Activated CD8-positive, alpha-beta memory T cell treated with anti-CD3 and anti-CD28 coated beads for 36 hours (primary cell): Measurements from ENCODE around the gene RNF151. TPM values are rescaled to one million over a fixed set of nuclear protein-coding genes. Genes with fewer than 3 reads are reported as not detected.

Source experiments
- CTCF ChIA-PET: fragments of 350-600 bp; sonication (Branson Sonifier 250); formaldehyde crosslinking; loops from one replicate; lab custom pipeline; 2021; ENCODE audit warnings: antibody characterized with exemption; lab: Charles Lee
- POLR2A ChIA-PET: fragments of 350-600 bp; sonication (Branson Sonifier 250); formaldehyde crosslinking; loops from one replicate; lab custom pipeline; 2021; ENCODE audit warnings: antibody characterized with exemption; lab: Charles Lee
- total RNA-seq, 2 experiments: library from RNA; stranded (reverse); gene quantifications; one replicate each; pipeline ENCODE4 v1.2.3, GENCODE V29; 2021

Gene RNF151
- total RNA-seq, 2 experiments from 2014 or later: not detected

DNA sequence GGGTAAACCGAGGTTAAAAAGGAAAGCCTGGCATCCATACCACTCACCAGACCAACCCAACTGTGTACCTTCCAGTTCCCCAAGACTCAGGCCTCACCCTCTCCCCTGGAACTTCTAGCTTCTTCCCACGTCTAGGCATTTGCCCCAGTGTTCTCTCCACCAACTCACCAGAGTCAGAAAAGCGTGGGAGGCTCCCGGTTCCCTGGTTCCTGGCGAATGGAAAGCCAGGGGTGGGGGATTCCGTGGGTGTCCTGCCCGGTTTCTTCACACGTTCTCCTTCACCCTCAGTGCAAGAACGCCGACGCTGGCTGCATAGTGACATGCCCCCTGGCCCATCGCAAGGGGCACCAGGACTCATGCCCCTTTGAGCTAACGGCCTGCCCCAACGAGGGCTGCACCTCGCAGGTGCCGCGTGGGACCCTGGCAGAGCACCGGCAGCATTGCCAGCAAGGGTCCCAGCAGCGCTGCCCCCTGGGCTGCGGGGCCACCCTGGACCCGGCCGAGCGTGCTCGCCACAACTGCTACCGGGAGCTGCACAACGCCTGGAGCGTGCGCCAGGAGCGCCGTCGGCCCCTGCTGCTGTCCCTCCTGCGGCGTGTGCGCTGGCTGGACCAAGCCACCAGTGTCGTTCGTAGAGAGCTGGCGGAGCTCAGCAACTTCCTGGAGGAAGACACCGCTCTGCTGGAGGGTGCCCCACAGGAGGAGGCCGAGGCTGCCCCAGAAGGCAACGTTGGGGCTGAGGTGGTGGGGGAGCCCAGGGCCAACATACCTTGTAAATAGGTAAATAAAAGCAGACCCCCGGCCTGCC lies 1.7 kb downstream of the RNF151 start:
- ChIA-PET CTCF (no interaction called here), POLR2A (no interaction called here)

DNA sequence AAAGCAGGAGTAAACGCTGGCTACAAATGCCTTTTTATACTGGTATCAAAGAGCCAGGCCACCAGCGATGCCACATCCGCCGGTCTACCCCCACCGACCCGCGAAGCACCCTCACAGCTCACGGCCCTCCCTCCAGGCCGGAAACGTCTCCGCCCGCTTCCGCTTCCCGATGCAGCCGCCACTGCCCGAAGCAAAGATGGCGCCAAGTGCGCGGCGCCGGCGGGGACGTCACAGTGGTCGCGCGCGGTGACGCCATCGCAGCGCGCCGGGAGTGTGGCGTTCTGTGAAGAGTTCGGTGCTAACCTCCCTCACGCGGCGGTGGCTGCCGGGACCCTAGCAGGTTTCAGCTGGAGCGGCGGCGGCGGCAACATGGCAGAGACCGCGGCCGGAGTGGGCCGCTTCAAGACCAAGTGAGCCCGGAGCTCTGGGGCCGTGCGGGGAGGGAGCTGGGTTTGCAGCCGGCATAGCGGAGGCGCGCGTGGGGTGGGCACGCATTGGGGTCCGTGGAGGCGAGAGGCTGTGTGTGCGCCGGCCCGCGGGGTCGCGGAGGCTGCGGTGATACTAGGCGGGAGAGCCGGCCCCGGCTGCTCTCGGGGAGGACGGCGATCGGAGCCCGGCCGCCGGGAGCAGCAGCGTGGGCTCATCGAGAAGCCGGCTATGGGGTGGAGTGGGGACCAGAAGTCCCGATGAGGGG lies 5.3 kb downstream of the RNF151 start, which contains the start of gene TBL3:
Gene TBL3 (plus strand): TSS at position 258 of the 694 bp plus-strand sequence. CDS start 112 bp downstream, at position 370.
- ChIA-PET POLR2A (interaction anchor here (0.6 to 2.5 kb wide), 13 partner anchors 8 to 507 kb away, joined by 3 to 20 read pairs (median 4); partner anchors contain the start of genes GFER, MAPK8IP3, MSRB1 and NUBP2), CTCF (interaction anchor here (1.0 to 2.1 kb wide), 6 partner anchors 8 to 31 kb away, joined by 3 to 8 read pairs (median 4); partner anchors contain the start of gene GFER)

DNA sequence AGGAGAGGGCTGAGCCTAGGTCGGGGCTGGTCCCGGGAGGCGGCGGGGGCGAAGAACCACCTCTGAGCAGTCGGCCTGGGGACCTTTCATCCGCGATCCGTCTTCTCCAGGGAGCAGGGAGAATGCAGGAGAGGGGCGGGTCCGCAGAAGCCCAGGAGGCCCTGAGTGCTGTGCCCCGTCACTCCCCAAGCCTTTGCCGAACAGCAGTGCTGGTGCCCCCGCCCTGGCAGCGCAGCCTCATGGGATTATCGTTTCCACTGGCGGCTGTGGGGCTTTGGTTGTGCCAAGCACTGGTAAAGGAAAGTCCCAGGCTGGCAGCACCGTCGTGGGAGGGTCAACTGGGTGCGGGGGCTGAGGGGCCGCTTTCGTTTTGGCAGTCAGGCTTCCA lies 5.8 kb downstream of the RNF151 start:
- ChIA-PET CTCF (interaction anchor here (1.0 to 2.1 kb wide), 4 partner anchors 9 to 31 kb away, joined by 4 to 8 read pairs (median 4); partner anchors contain the start of gene GFER), POLR2A (interaction anchor here (0.6 to 2.5 kb wide), 6 partner anchors 8 to 267 kb away, joined by 3 to 20 read pairs (median 8); partner anchors contain the start of genes GFER, MAPK8IP3 and MSRB1)

- ChIA-PET CTCF (interaction anchor here (1.2 kb wide), 1 partner anchor 30 kb away, joined by 5 read pairs; no protein-coding TSS in a partner anchor), POLR2A (interaction anchor here (0.8 to 1.5 kb wide), 2 partner anchors 9 to 13 kb away, joined by 3 to 5 read pairs; partner anchors contain the start of gene RPS2)
These were observed 7.0 kb downstream of the RNF151 start for GRCh38 chr16:1973461-1974156.

DNA sequence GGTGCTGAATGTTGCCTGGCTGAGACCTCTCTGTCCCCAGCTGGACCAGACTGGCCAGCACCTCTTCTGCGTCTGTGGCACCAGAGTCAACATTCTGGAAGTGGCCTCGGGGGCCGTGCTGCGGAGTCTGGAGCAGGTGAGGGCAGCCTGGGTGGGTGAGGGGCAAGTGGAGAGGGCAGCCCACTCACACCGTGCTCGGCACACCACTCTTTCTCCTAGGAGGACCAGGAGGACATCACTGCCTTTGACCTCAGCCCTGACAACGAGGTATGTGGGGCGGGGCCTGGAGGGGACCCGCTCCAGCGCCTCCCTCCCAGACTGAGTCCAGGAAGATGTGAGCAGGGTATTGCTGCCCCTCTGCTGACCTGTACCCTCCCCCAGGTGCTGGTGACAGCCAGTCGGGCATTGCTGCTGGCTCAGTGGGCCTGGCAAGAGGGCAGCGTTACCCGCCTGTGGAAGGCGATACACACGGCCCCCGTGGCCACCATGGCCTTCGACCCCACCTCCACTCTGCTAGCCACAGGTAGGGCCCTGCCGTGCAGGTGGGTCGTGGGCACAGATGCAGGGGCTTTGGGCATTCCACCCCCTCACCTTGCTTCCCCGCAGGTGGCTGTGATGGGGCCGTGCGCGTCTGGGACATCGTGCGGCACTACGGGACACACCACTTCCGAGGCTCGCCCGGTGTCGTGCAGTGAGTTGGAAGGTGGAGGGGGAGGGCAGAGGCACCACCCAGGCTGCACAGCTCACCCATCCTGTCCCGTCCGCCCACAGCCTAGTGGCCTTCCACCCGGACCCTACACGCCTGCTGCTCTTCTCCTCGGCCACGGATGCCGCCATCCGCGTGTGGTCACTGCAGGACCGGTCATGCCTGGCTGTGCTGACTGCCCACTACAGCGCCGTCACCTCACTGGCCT lies 7.8 kb downstream of the RNF151 start:
- CTCF ChIA-PET: interaction anchor here (1.2 kb wide), 1 partner anchor 29 kb away, joined by 5 read pairs; no protein-coding TSS in a partner anchor

DNA sequence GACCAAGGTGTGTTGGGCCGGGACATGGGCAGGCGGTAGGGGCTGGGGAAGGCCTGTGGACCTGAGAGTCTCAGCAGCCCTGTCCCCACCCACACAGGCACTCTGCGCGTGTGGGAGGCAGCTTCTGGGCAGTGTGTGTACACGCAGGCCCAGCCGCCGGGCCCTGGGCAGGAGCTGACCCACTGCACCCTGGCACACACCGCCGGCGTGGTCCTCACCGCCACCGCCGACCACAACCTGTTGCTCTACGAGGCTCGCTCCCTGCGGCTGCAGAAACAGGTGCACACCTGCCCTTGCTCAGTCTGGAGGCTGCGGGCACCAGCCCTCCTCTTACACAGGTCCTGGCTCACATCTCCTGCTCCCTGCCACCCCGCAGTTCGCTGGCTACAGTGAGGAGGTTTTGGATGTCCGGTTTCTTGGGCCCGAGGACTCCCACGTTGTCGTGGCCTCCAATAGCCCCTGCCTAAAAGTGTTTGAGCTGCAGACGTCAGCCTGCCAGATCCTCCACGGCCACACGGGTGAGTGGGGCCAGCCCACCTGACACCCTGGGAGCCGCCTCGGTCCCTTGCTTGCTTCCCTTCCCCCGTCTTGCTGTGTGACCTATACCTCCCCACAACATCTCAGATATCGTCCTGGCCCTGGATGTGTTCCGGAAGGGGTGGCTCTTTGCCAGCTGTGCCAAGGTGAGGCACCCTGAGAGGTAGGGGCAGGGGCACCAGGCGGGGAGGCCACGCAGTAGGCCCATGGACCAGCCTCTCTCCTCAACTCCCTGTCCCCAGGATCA lies 9.0 kb downstream of the RNF151 start:
- ChIA-PET POLR2A (interaction anchor here (1.1 kb wide), 1 partner anchor 11 kb away, joined by 3 read pairs; the partner anchor contains the start of gene RPS2), CTCF (no interaction called here)

More for the DNA sequence above, 7.8 kb downstream of the RNF151 start:
- POLR2A ChIA-PET: interaction anchor here (1.1 to 1.5 kb wide), 1 partner anchor 10 kb away, joined by 3 to 5 read pairs; the partner anchor contains the start of gene RPS2

- ChIA-PET POLR2A (no interaction called here), CTCF (no interaction called here)
These were observed 9.5 kb downstream of the RNF151 start for GRCh38 chr16:1976216-1976520.

DNA sequence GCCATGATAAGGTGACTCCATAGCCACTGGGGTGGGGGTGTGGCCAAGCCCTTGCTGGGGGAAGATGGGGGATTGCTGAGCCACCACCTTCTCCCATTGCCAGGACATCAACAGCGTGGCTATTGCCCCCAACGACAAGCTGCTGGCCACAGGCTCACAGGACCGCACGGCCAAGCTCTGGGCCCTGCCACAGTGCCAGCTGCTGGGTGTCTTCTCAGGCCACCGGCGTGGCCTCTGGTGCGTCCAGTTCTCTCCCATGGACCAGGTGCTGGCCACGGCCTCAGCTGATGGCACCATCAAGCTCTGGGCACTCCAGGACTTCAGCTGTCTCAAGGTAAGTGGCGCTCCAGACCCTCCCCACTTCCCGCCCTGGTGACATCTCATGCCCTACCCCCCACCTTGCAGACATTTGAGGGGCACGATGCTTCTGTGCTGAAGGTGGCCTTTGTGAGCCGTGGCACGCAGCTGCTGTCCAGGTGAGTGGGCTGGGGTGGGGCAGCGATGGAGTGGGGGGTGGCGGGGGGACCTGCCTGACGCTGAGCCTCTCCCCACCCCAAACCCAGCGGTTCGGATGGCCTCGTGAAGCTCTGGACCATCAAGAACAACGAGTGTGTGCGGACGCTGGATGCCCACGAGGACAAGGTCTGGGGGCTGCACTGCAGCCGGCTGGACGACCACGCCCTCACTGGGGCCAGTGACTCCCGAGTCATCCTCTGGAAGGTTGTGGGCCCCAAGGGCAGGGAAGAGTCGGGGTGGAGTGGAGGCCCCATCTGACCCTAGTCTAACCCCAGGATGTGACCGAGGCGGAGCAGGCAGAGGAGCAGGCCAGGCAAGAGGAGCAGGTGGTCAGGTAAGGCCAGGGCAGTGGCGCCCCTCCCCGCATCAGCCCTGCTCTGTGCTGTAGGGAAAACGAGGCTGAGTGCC lies 10.6 kb downstream of the RNF151 start:
- POLR2A ChIA-PET: no interaction called here
- CTCF ChIA-PET: no interaction called here

GRCh38 chr16:1977875-1978268 lies 11.2 kb downstream of the RNF151 start:
- ChIA-PET POLR2A (no interaction called here), CTCF (no interaction called here)

DNA sequence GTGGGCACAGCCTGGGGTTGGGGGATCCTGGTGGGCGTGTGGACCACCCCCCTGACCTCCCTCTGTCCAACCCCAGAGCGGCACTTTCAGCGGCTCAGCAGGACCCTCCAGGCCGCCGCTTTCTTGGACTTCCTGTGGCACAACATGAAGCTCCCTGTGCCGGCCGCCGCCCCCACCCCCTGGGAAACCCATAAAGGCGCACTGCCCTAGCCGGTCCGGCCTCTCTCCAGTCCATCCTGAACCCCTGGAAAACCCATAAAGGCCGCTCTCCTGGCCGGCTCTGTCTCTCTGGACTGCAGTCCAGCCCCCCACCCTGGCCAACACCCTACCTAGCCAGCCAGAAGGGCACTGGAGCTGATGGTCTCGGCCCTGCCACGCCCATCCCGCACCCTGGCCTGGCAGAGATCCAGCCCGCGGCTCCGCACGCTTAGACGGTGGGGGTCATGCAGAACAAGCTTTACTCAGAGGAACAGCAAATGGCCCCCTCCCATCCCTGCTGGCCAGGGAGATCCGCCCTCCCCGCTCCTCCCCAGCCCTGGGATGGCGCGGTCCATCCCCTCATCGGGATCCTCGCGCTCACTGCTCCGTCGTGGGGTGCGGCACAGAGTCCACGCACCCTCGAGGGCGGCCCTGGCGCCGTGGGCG lies 11.9 kb downstream of the RNF151 start:
- ChIA-PET POLR2A (no interaction called here), CTCF (no interaction called here)

- POLR2A ChIA-PET: interaction anchor here (0.6 kb wide), 1 partner anchor 15 kb away, joined by 4 read pairs; the partner anchor contains the start of gene RPS2
- CTCF ChIA-PET: no interaction called here
These were observed 12.8 kb downstream of the RNF151 start for GRCh38 chr16:1979271-1980029.

DNA sequence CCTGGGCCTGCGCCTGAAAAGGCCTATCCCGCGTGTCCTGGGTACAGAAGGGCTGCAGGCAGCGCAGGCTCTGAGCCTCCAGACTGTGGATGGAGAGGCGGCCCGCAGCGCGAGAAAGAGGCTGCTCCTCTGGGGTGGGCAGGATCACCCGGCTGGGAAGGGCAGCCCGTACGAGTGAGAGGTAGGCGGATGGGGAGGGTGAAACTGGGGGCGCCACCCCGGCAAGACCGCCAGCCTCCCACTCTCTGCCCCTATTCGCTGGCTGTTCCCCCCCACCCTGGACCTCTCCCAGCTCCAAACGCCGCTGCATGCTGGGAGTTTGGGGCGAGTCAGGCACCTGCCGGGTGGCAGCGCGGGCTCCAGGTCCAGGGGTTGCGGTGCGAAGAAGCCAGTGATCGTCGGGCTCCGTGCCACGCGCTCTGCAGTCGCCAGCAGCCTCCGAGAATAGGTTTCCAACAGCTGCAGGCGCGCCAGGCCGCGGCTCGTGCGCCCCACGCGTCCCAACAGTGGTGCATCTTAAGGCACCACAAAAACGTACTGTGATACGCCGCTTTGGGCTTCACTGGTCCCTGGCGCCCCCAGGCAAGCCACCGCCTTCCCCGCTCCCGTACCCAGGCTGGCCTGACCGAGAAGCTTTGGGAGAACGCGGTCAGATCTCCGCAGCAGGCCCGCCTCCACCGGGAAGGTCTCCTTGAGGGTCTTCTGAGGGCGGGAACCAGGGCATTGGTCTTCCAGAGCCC lies 13.5 kb downstream of the RNF151 start:
- ChIA-PET POLR2A (interaction anchor here (0.6 to 1.2 kb wide), 4 partner anchors 8 to 17 kb away, joined by 3 to 4 read pairs (median 3); partner anchors contain the start of gene RPS2), CTCF (interaction anchor here (1.2 kb wide), 1 partner anchor 160 kb away, joined by 3 read pairs; no protein-coding TSS in a partner anchor)

DNA sequence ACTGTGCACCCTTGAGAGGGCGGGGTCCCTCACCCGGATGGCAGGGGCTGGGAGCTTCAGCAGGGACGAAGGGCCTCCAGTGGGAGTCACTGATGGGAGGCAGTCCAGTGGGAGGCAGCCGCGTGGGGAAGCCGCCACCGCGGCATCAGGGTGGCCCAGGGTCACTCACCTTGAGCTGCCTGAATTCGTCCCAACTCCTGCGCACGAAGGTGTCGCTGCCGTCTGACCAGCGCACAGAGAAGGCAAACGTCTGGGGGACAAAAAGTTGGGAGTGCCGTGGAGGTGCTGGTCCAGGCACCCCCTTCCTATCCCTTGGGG lies 14.1 kb downstream of the RNF151 start:
- POLR2A ChIA-PET: interaction anchor here (0.8 to 1.2 kb wide), 3 partner anchors 9 to 17 kb away, joined by 3 read pairs; no protein-coding TSS in a partner anchor
- CTCF ChIA-PET: interaction anchor here (1.2 kb wide), 1 partner anchor 160 kb away, joined by 3 read pairs; no protein-coding TSS in a partner anchor

GRCh38 chr16:1981398-1981836 lies 14.8 kb downstream of the RNF151 start, which contains the start of gene NOXO1:
Gene NOXO1 (minus strand): TSS chr16:1981469. CDS start chr16:1981179, 290 bp downstream.
- CTCF ChIA-PET: interaction anchor here (0.8 to 1.5 kb wide), 2 partner anchors 9 to 16 kb away, joined by 3 to 5 read pairs; no protein-coding TSS in a partner anchor
- POLR2A ChIA-PET: interaction anchor here (1.1 to 1.9 kb wide), 3 partner anchors 12 to 200 kb away, joined by 3 to 4 read pairs (median 3); partner anchors contain the start of gene RPS2
